GM19455 (cell line): ENCODE results near the gene SYT15B.
"Not testable (repeated sequence)": the region's sequence is repeated elsewhere in the genome, so short reads cannot be mapped to it uniquely, and the experiment has no call there.

Experiments
- ATAC-seq: cut with Tn5 transposase; IDR thresholded peaks from one replicate; pipeline ENCODE4 v1.9.1; 2021; ENCODE audit not compliant: unreplicated experiment

SYT15B gene

GRCh38 chr10:47763554-47764175 is at the start of gene SYT15B:
SYT15B (minus strand) TSS chr10:47763592; CDS start chr10:47762640, 952 bp downstream.
- ATAC-seq, result not testable (repeated sequence)

- not testable (repeated sequence) for ATAC-seq
Observed at GRCh38 chr10:47779590-47779989, 16.2 kb upstream of the SYT15B start.

GRCh38 chr10:47775361-47776231 is 12.2 kb upstream of the SYT15B start:
- not testable (repeated sequence) for ATAC-seq

- ATAC-seq, result not testable (repeated sequence)
Observed at GRCh38 chr10:47770745-47771144, 7.4 kb upstream of the SYT15B start.

GRCh38 chr10:47768578-47769115 is 5.3 kb upstream of the SYT15B start:
- not testable (repeated sequence) for ATAC-seq

- not testable (repeated sequence) for ATAC-seq
Observed at GRCh38 chr10:47768085-47768484, 4.7 kb upstream of the SYT15B start.

GRCh38 chr10:47767236-47767635 is 3.8 kb upstream of the SYT15B start:
- ATAC-seq, result not testable (repeated sequence)

GRCh38 chr10:47765232-47765631 is 1.8 kb upstream of the SYT15B start:
- ATAC-seq, result not testable (repeated sequence)

- ATAC-seq, result not testable (repeated sequence)
Observed at GRCh38 chr10:47762674-47763553, 478 bp downstream of the SYT15B start.

GRCh38 chr10:47758855-47759254 is 4.5 kb downstream of the SYT15B start:
- ATAC-seq, result not testable (repeated sequence)

- not testable (repeated sequence) for ATAC-seq
Observed at GRCh38 chr10:47756169-47756568, 7.2 kb downstream of the SYT15B start.

GRCh38 chr10:47753871-47754270 is 9.5 kb downstream of the SYT15B start:
- ATAC-seq, result not testable (repeated sequence)

- ATAC-seq, result not testable (repeated sequence)
Observed at GRCh38 chr10:47753176-47753575, 10.2 kb downstream of the SYT15B start.

- ATAC-seq, result not testable (repeated sequence)
Observed at GRCh38 chr10:47751821-47752220, 11.6 kb downstream of the SYT15B start.

- ATAC-seq, result not testable (repeated sequence)
Observed at GRCh38 chr10:47750360-47750759, 13.0 kb downstream of the SYT15B start.

GRCh38 chr10:47746780-47747376 is 16.5 kb downstream of the SYT15B start:
- not testable (repeated sequence) for ATAC-seq

- not testable (repeated sequence) for ATAC-seq
Observed at GRCh38 chr10:47744881-47745280, 18.5 kb downstream of the SYT15B start.

- ATAC-seq, result not testable (repeated sequence)
Observed at GRCh38 chr10:47743611-47744550, 19.5 kb downstream of the SYT15B start.

- ATAC-seq, result not testable (repeated sequence)
Observed at GRCh38 chr10:47740868-47741267, 22.5 kb downstream of the SYT15B start.
